ENCODE data around the gene PEX3. TPM values are rescaled to one million over a fixed set of nuclear protein-coding genes. Genes with fewer than 3 reads are reported as not detected.

Gene PEX3
- total and polyA plus RNA-seq, 2 of the 4 experiments (the other 2 are of a cell fraction): 13.3 to 13.7 TPM

GRCh38 chr6:143401068-143401446 lies 49.5 kb upstream of the PEX3 start:
- Histone ChIP-seq H4K91ac (ENCODE audit: insufficient read depth, low read depth, low read length) (no peak overlapping the region), H2BK20ac (ENCODE audit: low read depth, low read length) (no peak overlapping the region), H2BK120ac (ENCODE audit: low read depth, low read length) (no peak overlapping the region), H2AFZ (replicated peaks; ENCODE audit: low read length, poor library complexity) (no peak overlapping the region), H3K4ac (ENCODE audit: low read depth, low read length) (no peak overlapping the region), H2AK9ac (replicated peaks; ENCODE audit: low read depth, low read length, poor library complexity) (no peak overlapping the region), H2BK15ac (ENCODE audit: low read depth, low read length) (no peak overlapping the region), H2BK5ac (ENCODE audit: low read depth, low read length, poor library complexity, severe bottlenecking) (no peak overlapping the region), H3K18ac (ENCODE audit: low read depth, low read length) (no peak overlapping the region), H3K9ac (ENCODE audit: low read depth, low read length) (no peak overlapping the region), H3K79me1 (ENCODE audit: low read depth in 1 of 2, low read length in 2 of 2) (no peaks in the 10 kb centered on the region), H3K56ac (ENCODE audit: extremely low read depth, insufficient read depth, low read length) (no peak overlapping the region), H3K27me3 (ENCODE audit: control insufficient read depth, insufficient read depth, low read length) (no peaks in the 10 kb centered on the region), H3K36me3 (ENCODE audit: control insufficient read depth, insufficient read depth, low read length) (no peaks in the 10 kb centered on the region), H3K4me2 (ENCODE audit: low read depth, low read length) (no peak overlapping the region), H4K20me1 (ENCODE audit: insufficient read depth, low read length) (no peaks in the 10 kb centered on the region), H3K9me1 (ENCODE audit: insufficient read depth, low read length) (no peaks in the 10 kb centered on the region), H3K27ac (ENCODE audit: insufficient read depth, low read length) (no peak overlapping the region), H3K23ac (ENCODE audit: low read depth, low read length) (no peak overlapping the region), H4K5ac (ENCODE audit: low read depth, low read length) (no peak overlapping the region), H2AK5ac (ENCODE audit: low read depth, low read length) (no peak overlapping the region), H3K9me3 (ENCODE audit: control insufficient read depth, insufficient read depth, low read length) (no peaks in the 10 kb centered on the region), H3K4me1 (ENCODE audit: control insufficient read depth, insufficient read depth, low read length) (peaks cover 3% of the 10 kb centered on the region), H3K4me3 (ENCODE audit: insufficient read depth, low read depth, low read length) (no peak overlapping the region), H3K14ac (replicated peaks; ENCODE audit: low read depth, low read length) (no peak overlapping the region), H4K8ac (ENCODE audit: low read depth in 2 of 2, low read length in 2 of 2) (no peak overlapping the region)
- intact Hi-C loops (cut with micrococcal nuclease): no loop called here
- ATAC-seq (ENCODE audit: low read depth) (no peak), DNase-seq (no peak)
- TF ChIP-seq MXI1 (IDR thresholded peaks at IDR 0.05; ENCODE audit: borderline replicate concordance, low read depth, low read length): no peak
- no peak for TF ChIP-seq MAZ (IDR thresholded peaks at IDR 0.05; ENCODE audit: borderline replicate concordance, low read depth, low read length)
- no peak for TF ChIP-seq RFX5 (IDR thresholded peaks at IDR 0.05; ENCODE audit: low read depth, low read length)
- no peak for TF ChIP-seq USF2 (IDR thresholded peaks at IDR 0.05; ENCODE audit: low read depth, low read length)
- TF ChIP-seq CTCF (conservative IDR thresholded peaks at IDR 0.05; ENCODE audit: low read depth, low read length): no peak
- no peak for TF ChIP-seq FOS (IDR thresholded peaks at IDR 0.05; ENCODE audit: low read depth, low read length)
- TF ChIP-seq RAD21 (IDR thresholded peaks at IDR 0.05; ENCODE audit: low read length): no peak
- no peak for TF ChIP-seq CHD1 (IDR thresholded peaks at IDR 0.05; ENCODE audit: low read depth, low read length)
- POLR2A ChIA-PET (ENCODE audit: unreplicated experiment): no interaction called here
- BruUV-seq (replicated peaks): no TSS peak
- CTCF ChIA-PET: interaction anchor here (0.6 kb wide), 1 partner anchor 168 kb away, joined by 4 read pairs; no protein-coding TSS in a partner anchor
- in situ Hi-C loops (cut with MboI; ENCODE audit: low sequenced_read_pairs): no loop called here
- dilution Hi-C loops (cut with HindIII; ENCODE audit: low sequenced_read_pairs, unreplicated experiment): no loop called here
- 100% methylated on average over 1 of the region's 1 CpG; no CpG with 5 or more reads in 1 of the 2 experiments for WGBS, 2 experiments (ENCODE audit: extremely low coverage in 2 of 2, insufficient read length in 1 of 2)
